ENCODE measurements around the gene ABCD4. TPM values are rescaled to one million over a fixed set of nuclear protein-coding genes. Genes with fewer than 3 reads are reported as not detected.

The ABCD4 gene
- total RNA-seq, 1 donor from 2014 or later, result 113 TPM

DNA sequence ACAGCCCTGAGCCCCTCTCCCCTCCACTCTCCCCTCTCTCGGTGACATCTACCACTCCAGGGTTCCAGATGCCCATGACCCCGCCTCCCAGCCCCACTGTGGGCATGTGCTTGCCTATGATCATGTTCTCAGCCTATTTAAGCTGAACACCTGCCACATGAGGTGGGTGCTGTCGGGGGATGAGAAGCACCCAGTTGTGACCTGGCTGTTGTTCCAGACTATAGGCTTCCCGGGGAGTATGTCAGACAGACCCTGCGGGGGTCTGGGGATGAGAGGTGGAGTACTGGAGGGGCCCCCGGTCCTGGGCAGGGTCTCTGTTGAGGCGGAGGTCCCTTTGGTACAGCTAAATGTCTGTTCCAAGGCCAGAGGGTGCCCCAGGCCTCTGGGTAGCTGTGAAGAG is 57.4 kb downstream of the ABCD4 start:
- TF ChIP-seq, protein P1, sequence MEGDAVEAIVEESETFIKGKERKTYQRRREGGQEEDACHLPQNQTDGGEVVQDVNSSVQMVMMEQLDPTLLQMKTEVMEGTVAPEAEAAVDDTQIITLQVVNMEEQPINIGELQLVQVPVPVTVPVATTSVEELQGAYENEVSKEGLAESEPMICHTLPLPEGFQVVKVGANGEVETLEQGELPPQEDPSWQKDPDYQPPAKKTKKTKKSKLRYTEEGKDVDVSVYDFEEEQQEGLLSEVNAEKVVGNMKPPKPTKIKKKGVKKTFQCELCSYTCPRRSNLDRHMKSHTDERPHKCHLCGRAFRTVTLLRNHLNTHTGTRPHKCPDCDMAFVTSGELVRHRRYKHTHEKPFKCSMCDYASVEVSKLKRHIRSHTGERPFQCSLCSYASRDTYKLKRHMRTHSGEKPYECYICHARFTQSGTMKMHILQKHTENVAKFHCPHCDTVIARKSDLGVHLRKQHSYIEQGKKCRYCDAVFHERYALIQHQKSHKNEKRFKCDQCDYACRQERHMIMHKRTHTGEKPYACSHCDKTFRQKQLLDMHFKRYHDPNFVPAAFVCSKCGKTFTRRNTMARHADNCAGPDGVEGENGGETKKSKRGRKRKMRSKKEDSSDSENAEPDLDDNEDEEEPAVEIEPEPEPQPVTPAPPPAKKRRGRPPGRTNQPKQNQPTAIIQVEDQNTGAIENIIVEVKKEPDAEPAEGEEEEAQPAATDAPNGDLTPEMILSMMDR (IDR thresholded peaks at IDR 0.05; ENCODE audit: unreplicated experiment), result no peak
- H3K9me3 Mint-ChIP-seq, result no peaks in the 10 kb centered on the region
- H3K4me1 Mint-ChIP-seq, result peaks cover 13% of the 10 kb centered on the region
- DNase-seq (ENCODE audit: low spot score in 2 of 2, unreplicated experiment in 2 of 2), result no peak
- H3K27ac Mint-ChIP-seq, result no peak overlapping the region
- peaks cover 90% of the 10 kb centered on the region for H3K27me3 Mint-ChIP-seq (ENCODE audit: low read depth)
- H3K4me3 Mint-ChIP-seq, result no peak overlapping the region
- H3K36me3 Mint-ChIP-seq, result no peaks in the 10 kb centered on the region

DNA sequence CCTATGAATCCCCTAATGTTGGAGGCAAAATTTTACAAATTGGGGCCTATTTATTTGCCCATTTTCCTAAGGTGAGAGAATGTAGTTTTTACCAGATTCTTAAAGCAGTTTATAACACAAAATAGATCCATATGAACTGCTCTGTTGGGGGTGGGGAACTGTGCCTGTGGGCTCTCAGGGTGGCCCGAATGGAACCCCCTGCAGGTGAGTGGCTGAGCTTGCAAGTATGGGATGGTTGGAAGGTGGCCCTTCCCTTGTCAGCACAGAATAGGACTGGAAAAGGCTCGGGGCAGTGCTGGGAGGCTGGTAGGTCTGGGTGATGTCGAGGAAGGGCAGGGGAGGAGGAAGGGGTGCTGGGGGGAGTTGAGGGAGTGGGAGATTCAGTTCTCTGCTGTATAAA is 58.6 kb downstream of the ABCD4 start:
- TF ChIP-seq, protein P1 (IDR thresholded peaks at IDR 0.05; ENCODE audit: unreplicated experiment), result no peak
- H3K27ac Mint-ChIP-seq, result no peak overlapping the region
- no peaks in the 10 kb centered on the region for H3K36me3 Mint-ChIP-seq
- H3K4me3 Mint-ChIP-seq, result no peak overlapping the region
- H3K4me1 Mint-ChIP-seq, result peaks cover 15% of the 10 kb centered on the region
- peaks cover 92% of the 10 kb centered on the region for H3K27me3 Mint-ChIP-seq (ENCODE audit: low read depth)
- DNase-seq (ENCODE audit: low spot score in 2 of 2, unreplicated experiment in 2 of 2), result no peak
- no peaks in the 10 kb centered on the region for H3K9me3 Mint-ChIP-seq

DNA sequence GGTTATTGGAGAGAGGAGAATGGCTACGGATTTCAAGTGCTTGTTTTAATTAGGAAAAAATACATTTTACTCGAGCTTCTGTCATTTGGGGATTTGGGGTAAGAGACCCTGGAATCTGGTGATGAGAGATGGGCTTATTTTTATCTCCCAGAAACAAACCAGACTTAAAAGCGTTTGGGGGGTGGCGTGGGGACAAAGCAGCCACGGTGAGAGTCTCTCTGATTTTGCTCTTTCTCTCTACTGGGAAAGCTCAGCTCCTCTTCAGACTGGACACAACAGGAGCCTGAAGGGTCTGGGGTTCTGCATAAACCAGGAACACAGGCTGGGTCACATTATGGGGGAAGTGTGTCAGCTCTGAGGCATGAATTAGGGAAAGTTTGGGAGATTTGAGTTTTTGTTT is 59.7 kb downstream of the ABCD4 start:
- no peak overlapping the region for H3K27ac Mint-ChIP-seq
- no peaks in the 10 kb centered on the region for H3K36me3 Mint-ChIP-seq
- peaks cover 15% of the 10 kb centered on the region for H3K4me1 Mint-ChIP-seq
- no peak overlapping the region for H3K4me3 Mint-ChIP-seq
- H3K9me3 Mint-ChIP-seq, result no peaks in the 10 kb centered on the region
- H3K27me3 Mint-ChIP-seq (ENCODE audit: low read depth), result peaks cover 95% of the 10 kb centered on the region
- DNase-seq (ENCODE audit: low spot score in 2 of 2, unreplicated experiment in 2 of 2), result no peak
- TF ChIP-seq, protein P1 (IDR thresholded peaks at IDR 0.05; ENCODE audit: unreplicated experiment), result no peak

DNA sequence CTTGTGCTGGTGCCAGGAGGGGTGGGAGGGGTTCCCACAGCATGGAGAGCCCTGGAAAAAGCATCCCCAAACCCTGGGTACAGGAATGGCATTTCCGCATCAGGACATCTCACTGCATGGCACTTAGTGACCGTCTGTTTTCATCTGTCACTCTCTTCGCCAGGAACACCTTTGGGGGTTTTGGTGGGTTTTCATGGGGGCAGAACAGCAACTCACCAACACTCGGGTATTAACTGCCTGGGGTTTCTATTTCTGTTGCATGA is 60.0 kb downstream of the ABCD4 start:
- DNase-seq (ENCODE audit: low spot score in 2 of 2, unreplicated experiment in 2 of 2), result no peak
- peaks cover 15% of the 10 kb centered on the region for H3K4me1 Mint-ChIP-seq
- peaks cover 95% of the 10 kb centered on the region for H3K27me3 Mint-ChIP-seq (ENCODE audit: low read depth)
- no peak overlapping the region for H3K27ac Mint-ChIP-seq
- H3K4me3 Mint-ChIP-seq, result no peak overlapping the region
- H3K9me3 Mint-ChIP-seq, result no peaks in the 10 kb centered on the region
- no peaks in the 10 kb centered on the region for H3K36me3 Mint-ChIP-seq
- TF ChIP-seq, protein P1 (IDR thresholded peaks at IDR 0.05; ENCODE audit: unreplicated experiment), result no peak

DNA sequence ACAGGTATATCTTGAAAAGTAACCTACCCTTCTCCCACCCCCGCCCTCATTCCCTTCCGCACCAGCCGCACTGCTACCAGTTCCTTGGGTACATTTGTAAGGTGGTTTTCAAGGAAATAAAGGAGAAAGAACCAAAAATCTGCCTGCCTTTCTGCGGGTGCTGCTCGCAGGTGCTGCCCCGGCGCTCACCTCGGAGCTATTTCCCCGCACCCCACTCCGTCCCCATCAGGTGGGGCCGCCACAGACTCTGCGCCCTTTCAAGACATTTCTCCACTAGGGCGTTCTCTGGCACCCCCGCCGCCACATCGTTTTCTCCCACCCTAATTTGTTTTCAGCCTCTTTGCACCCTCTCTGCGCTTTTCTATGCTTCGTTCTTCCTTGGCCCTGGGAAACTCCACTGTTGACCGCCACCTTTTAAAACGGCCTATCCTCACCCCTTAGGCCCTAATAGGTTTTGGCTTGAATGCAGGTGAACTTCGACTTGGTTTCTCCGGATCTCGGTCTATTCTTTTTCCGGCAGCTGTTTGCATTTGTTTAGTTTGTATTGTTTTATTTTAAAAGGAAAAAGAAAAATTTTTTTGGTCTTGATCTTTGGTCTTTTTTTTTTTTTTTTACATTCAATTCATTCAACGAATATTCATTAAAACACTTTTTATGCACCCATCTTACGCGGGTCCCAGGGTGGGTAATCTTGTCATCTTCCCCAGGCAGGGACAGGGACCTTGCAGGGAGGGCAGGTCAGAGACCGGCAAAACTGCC is 60.5 kb downstream of the ABCD4 start:
- H3K27ac Mint-ChIP-seq, result no peak overlapping the region
- H3K4me1 Mint-ChIP-seq, result peaks cover 15% of the 10 kb centered on the region
- peaks cover 96% of the 10 kb centered on the region for H3K27me3 Mint-ChIP-seq (ENCODE audit: low read depth)
- TF ChIP-seq, protein P1 (IDR thresholded peaks at IDR 0.05; ENCODE audit: unreplicated experiment), result no peak
- DNase-seq (ENCODE audit: low spot score in 2 of 2, unreplicated experiment in 2 of 2), result no peak
- no peak overlapping the region for H3K4me3 Mint-ChIP-seq
- H3K36me3 Mint-ChIP-seq, result no peaks in the 10 kb centered on the region
- no peaks in the 10 kb centered on the region for H3K9me3 Mint-ChIP-seq

DNA sequence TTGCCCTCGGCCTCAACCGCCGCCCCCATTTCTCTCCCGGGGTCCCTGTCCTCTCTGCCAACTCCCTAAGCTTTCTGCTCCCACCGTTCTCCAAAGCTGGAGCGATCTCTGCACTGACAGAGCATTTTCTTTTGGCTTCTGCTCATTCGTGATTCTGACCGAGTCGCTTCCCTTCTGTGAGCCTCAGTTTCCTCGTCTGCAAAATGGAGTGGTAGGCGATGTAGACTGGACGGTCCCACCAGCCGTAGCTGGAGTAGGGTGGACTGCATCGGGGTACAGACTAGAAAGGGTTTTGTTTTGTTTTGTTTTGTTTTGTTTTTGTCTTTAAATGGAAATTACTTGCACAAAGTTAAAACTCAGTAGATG is 61.1 kb downstream of the ABCD4 start:
- no peak for DNase-seq (ENCODE audit: low spot score in 2 of 2, unreplicated experiment in 2 of 2)
- H3K9me3 Mint-ChIP-seq, result no peaks in the 10 kb centered on the region
- TF ChIP-seq, protein P1 (IDR thresholded peaks at IDR 0.05; ENCODE audit: unreplicated experiment), result no peak
- peaks cover 15% of the 10 kb centered on the region for H3K4me1 Mint-ChIP-seq
- H3K36me3 Mint-ChIP-seq, result no peaks in the 10 kb centered on the region
- H3K27ac Mint-ChIP-seq, result no peak overlapping the region
- peak overlapping the region; percentile 41 for H3K4me3 Mint-ChIP-seq
- H3K27me3 Mint-ChIP-seq (ENCODE audit: low read depth), result peaks cover 96% of the 10 kb centered on the region

Measured in mesothelial cell of epicardium (in vitro differentiated cells).